GM06990 (cell line): Measurements from ENCODE around the gene ATP6V1G2.
"Not testable (repeated sequence)": the region's sequence is repeated elsewhere in the genome, so short reads cannot be mapped to it uniquely, and the experiment has no call there.

Experiments
- DNase-seq: peaks from one replicate; pipeline ENCODE4 v3.0.0-alpha.2; 2011; ENCODE audit not compliant: insufficient read length; ENCODE audit errors: extremely low read depth
- H3K27me3 ChIP-seq: replicated peaks from 2 replicates; pipeline ENCODE4 v1.6.0; 2011; ENCODE audit warnings: low read length; ENCODE audit not compliant: control insufficient read depth, insufficient read depth
- H3K36me3 ChIP-seq: 2 replicates; pipeline ENCODE4 v1.5.1; 2011; ENCODE audit warnings: low read length; ENCODE audit not compliant: control insufficient read depth, insufficient read depth
- H3K4me3 ChIP-seq: replicated peaks from 2 replicates; pipeline ENCODE4 v1.5.1; 2011; ENCODE audit warnings: low read depth, mild to moderate bottlenecking, control low read depth, low read length
- TF ChIP-seq, protein P1 (sequence below): IDR thresholded peaks from 2 replicates; pipeline ENCODE4 v1.5.1; 2011; ENCODE audit warnings: low read length, control low read depth, mild to moderate bottlenecking, inconsistent platforms; ENCODE audit not compliant: insufficient read depth, poor library complexity, severe bottlenecking

The ATP6V1G2 gene

DNA sequence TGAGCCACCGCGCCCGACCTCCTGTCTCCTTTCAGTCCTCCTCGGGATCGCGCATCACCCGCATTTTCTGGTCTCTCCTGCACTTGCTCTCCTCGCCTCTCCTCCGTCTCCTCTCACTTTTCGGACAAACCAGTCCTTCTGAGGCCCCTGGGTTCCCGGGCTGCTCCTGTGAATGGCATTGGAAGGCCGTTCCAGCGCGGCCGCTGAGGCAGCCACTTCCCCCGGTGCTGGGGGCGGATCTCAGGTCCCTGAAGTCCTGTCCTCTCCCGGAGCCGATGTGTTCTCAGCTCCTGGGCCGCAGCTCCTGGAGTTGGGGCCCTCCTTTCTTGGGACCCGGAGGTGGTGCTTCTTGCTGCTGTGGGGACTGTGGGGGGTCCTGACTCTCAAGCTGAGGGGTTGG, 47.7 kb downstream of the ATP6V1G2 start:
- DNase-seq: no peak
- TF ChIP-seq, protein P1, sequence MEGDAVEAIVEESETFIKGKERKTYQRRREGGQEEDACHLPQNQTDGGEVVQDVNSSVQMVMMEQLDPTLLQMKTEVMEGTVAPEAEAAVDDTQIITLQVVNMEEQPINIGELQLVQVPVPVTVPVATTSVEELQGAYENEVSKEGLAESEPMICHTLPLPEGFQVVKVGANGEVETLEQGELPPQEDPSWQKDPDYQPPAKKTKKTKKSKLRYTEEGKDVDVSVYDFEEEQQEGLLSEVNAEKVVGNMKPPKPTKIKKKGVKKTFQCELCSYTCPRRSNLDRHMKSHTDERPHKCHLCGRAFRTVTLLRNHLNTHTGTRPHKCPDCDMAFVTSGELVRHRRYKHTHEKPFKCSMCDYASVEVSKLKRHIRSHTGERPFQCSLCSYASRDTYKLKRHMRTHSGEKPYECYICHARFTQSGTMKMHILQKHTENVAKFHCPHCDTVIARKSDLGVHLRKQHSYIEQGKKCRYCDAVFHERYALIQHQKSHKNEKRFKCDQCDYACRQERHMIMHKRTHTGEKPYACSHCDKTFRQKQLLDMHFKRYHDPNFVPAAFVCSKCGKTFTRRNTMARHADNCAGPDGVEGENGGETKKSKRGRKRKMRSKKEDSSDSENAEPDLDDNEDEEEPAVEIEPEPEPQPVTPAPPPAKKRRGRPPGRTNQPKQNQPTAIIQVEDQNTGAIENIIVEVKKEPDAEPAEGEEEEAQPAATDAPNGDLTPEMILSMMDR: no peak
- H3K4me3 ChIP-seq: peak overlapping the region; percentile 48
- no peaks in the 10 kb centered on the region for H3K36me3 ChIP-seq
- H3K27me3 ChIP-seq: no peaks in the 10 kb centered on the region

DNA sequence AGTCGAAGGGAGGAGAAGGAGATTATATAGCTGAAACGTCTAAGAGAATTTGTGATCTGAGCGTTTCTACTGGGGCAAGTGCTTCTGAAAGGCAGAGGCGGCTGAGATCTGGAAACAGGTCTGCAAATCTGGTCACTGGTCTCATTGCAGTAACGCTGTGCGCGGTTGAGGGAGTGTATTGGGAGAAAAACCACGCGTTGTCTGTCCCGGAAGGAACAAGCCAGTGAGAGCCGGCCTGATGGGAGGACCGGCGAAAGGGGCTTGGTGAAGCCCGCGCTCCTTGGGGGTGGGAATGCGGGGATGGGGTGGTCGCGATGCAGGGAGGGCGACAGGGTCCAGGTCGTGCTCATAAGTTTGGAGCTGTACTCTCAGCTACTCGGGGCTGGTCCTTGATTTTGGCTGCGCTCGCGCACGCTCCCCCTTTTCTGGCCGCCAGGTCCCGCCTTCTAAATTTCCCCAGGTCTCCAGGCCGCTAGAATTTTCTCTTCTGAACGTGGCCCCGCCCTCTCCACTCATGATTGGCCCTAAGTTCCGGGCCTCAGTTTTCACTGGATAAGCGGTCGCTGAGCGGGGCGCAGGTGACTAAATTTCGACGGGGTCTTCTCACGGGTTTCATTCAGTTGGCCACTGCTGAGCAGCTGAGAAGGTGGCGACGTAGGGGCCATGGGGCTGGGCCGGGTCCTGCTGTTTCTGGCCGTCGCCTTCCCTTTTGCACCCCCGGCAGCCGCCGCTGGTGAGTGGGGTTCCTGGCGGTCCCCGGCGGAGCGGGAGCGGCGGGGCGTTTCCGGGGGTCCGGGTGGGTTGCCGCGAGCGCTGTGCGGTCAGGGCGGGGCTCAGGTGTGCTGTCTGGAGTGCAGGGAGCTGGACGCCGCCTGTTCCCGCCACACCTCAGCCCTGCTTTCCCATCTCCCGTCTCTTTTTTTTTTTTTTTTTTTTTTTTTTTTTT, 48.6 kb downstream of the ATP6V1G2 start, which contains the start of gene MICB:
TSS of gene MICB (plus strand) at position 615 of the 946 bp plus-strand sequence. CDS start at position 664, 49 bp downstream.
- DNase-seq: peak; percentile 84
- peak within 1 kb of the TSS; percentile 79 for H3K4me3 ChIP-seq
- H3K27me3 ChIP-seq: no peaks in the 10 kb centered on the region
- TF ChIP-seq, protein P1: no peak
- H3K36me3 ChIP-seq: no peaks in the 10 kb centered on the region

DNA sequence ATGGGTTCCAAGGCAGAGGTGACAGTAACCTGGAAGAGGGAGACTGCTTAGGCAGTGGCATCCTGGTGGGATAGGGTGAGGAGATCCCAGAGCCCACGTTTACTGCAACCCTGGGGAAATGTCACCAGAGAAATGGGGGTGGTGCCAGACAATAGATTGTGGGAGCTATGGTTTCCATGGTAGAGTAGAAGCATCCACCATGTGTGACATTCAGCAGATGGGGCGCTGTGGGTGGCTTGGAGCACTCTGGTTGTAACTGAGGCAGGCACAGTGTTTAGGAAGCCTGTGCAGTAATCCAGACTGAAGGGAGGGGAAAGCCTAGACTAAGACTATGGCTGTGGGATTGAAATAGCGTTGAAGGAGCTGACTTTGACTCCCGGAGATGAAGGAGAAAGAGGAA, 49.6 kb downstream of the ATP6V1G2 start:
- H3K27me3 ChIP-seq, H3K36me3 ChIP-seq, DNase-seq: not testable (repeated sequence)
- H3K4me3 ChIP-seq: peak overlapping the region; percentile 79

DNA sequence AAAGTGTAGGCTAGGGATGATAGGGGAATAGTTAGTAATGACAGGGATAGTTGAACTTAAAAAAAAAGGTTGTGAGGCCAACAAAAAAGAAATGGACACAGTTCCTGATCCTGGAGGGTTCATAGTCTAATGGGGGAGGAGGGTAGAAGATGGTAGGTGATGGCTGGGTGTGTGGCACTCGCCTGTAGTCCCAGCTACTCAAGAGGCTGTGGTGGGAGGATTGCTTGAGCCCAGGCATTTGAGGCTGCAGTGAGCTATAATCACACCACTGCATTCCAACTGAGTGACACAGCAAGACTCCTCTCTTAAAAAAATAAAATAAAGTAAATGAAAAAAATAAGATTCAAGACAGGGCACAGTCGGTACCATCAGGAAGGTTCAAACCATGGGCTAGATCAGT, 50.8 kb downstream of the ATP6V1G2 start:
- peak overlapping the region; percentile 85 for H3K4me3 ChIP-seq
- TF ChIP-seq, protein P1: no peak
- H3K36me3 ChIP-seq: no peaks in the 10 kb centered on the region
- no peak for DNase-seq
- no peaks in the 10 kb centered on the region for H3K27me3 ChIP-seq
